ENCODE data around the gene NEU1.

GRCh38 chr6:31829633-31830283, 32.9 kb downstream of the NEU1 start:
- TF ChIP-seq CTCF (IDR thresholded peaks at IDR 0.05; ENCODE audit: insufficient read depth, low read length) (no peak), POLR2AphosphoS5 (IDR thresholded peaks at IDR 0.05; ENCODE audit: low read depth) (no peak), GABPA (IDR thresholded peaks at IDR 0.05; ENCODE audit: low read depth) (no peak)

Data from HL-60 (cell line).